ENCODE data around the gene IFNG. TPM values are rescaled to one million over a fixed set of nuclear protein-coding genes. Genes with fewer than 3 reads are reported as not detected.
"Not testable (repeated sequence)": the region's sequence is repeated elsewhere in the genome, so short reads cannot be mapped to it uniquely, and the experiment has no call there.

The IFNG gene
- total RNA-seq (not detected), polyA plus RNA-seq (ENCODE audit: insufficient read depth, low read depth, low replicate concordance) (not detected)
- long read RNA-seq, donor 1, result 0 reads
- long read RNA-seq, donor 2, result 0 reads
- long read RNA-seq, donor 3, result 0 reads
- long read RNA-seq, donor 4, result 0 reads
- long read RNA-seq, donor 5, result 0 reads
- long read RNA-seq, donor 6, result 0 reads
- long read RNA-seq, donor 7, result 0 reads
- long read RNA-seq, donor 8, result 0 reads
- long read RNA-seq, donor 9, result 0 reads
- long read RNA-seq, donor 10, result 0 reads

GRCh38 chr12:68159681-68160304, at the start of gene IFNG:
Gene IFNG (minus strand): TSS chr12:68159740. CDS start chr12:68159615, 125 bp downstream.
- intact Hi-C loops (cut with DNase I), result no loop called here
- TF ChIP-seq CTCF (IDR thresholded peaks at IDR 0.05; ENCODE audit: borderline replicate concordance, extremely low read depth, insufficient read depth), result no peak
- Histone ChIP-seq H3K9me3 (ENCODE audit: control insufficient read depth in 2 of 3, insufficient read depth in 1 of 3, low read length in 3 of 3) (no peaks in the 10 kb centered on the region), H3K27me3 (ENCODE audit: control insufficient read depth, insufficient read depth, low read length) (no peaks in the 10 kb centered on the region), H3K9ac (ENCODE audit: low read length in 3 of 3) (no peak within 1 kb of the TSS), H3K4me1 (ENCODE audit: control insufficient read depth in 2 of 3, insufficient read depth in 2 of 3, low read depth in 1 of 3, low read length in 3 of 3) (no peaks in the 10 kb centered on the region), H3K4me3 (ENCODE audit: low read length in 3 of 3) (no peak within 1 kb of the TSS), H3K36me3 (ENCODE audit: control insufficient read depth in 2 of 3, insufficient read depth in 3 of 3, low read length in 3 of 3) (no peaks in the 10 kb centered on the region), H3K27ac (ENCODE audit: low read depth in 2 of 2, low read length in 2 of 2) (no peak within 1 kb of the TSS)
- FAIRE-seq (no peak), DNase-seq (no peak)

GRCh38 chr12:68209048-68209728, 49.6 kb upstream of the IFNG start:
- H3K27ac ChIP-seq (ENCODE audit: low read depth in 2 of 2, low read length in 2 of 2); H3K27me3 ChIP-seq (ENCODE audit: control insufficient read depth, insufficient read depth, low read length); H3K36me3 ChIP-seq (ENCODE audit: control insufficient read depth in 2 of 3, insufficient read depth in 3 of 3, low read length in 3 of 3); FAIRE-seq; H3K4me1 ChIP-seq (ENCODE audit: control insufficient read depth in 2 of 3, insufficient read depth in 2 of 3, low read depth in 1 of 3, low read length in 3 of 3); DNase-seq; H3K4me3 ChIP-seq (ENCODE audit: low read length in 3 of 3); H3K9ac ChIP-seq (ENCODE audit: low read length in 3 of 3); intact Hi-C loops (cut with DNase I); H3K9me3 ChIP-seq (ENCODE audit: control insufficient read depth in 2 of 3, insufficient read depth in 1 of 3, low read length in 3 of 3): not testable (repeated sequence)

GRCh38 chr12:68207276-68207675, 47.7 kb upstream of the IFNG start:
- Histone ChIP-seq H3K9ac (ENCODE audit: low read length in 3 of 3) (no peak overlapping the region), H3K4me1 (ENCODE audit: control insufficient read depth in 2 of 3, insufficient read depth in 2 of 3, low read depth in 1 of 3, low read length in 3 of 3) (no peaks in the 10 kb centered on the region), H3K9me3 (ENCODE audit: control insufficient read depth in 2 of 3, insufficient read depth in 1 of 3, low read length in 3 of 3) (no peaks in the 10 kb centered on the region), H3K27ac (ENCODE audit: low read depth in 2 of 2, low read length in 2 of 2) (no peak overlapping the region), H3K36me3 (ENCODE audit: control insufficient read depth in 2 of 3, insufficient read depth in 3 of 3, low read length in 3 of 3) (no peaks in the 10 kb centered on the region), H3K27me3 (ENCODE audit: control insufficient read depth, insufficient read depth, low read length) (no peaks in the 10 kb centered on the region), H3K4me3 (ENCODE audit: low read length in 3 of 3) (no peak overlapping the region)
- FAIRE-seq (no peak), DNase-seq (no peak)
- TF ChIP-seq CTCF (IDR thresholded peaks at IDR 0.05; ENCODE audit: borderline replicate concordance, extremely low read depth, insufficient read depth), result no peak
- intact Hi-C loops (cut with DNase I), result no loop called here

- no peak overlapping the region for H3K27ac ChIP-seq (ENCODE audit: low read depth in 2 of 2, low read length in 2 of 2)
- intact Hi-C loops (cut with DNase I), result no loop called here
- no peak for TF ChIP-seq CTCF (IDR thresholded peaks at IDR 0.05; ENCODE audit: borderline replicate concordance, extremely low read depth, insufficient read depth)
- peak in 2 of 5 donors; percentile 24 to 61 for DNase-seq
- no peak overlapping the region for H3K9ac ChIP-seq (ENCODE audit: low read length in 3 of 3)
- no peak overlapping the region for H3K4me3 ChIP-seq (ENCODE audit: low read length in 3 of 3)
- no peaks in the 10 kb centered on the region for H3K36me3 ChIP-seq (ENCODE audit: control insufficient read depth in 2 of 3, insufficient read depth in 3 of 3, low read length in 3 of 3)
- no peaks in the 10 kb centered on the region for H3K27me3 ChIP-seq (ENCODE audit: control insufficient read depth, insufficient read depth, low read length)
- FAIRE-seq, result no peak
- no peaks in the 10 kb centered on the region for H3K4me1 ChIP-seq (ENCODE audit: control insufficient read depth in 2 of 3, insufficient read depth in 2 of 3, low read depth in 1 of 3, low read length in 3 of 3)
- no peaks in the 10 kb centered on the region for H3K9me3 ChIP-seq (ENCODE audit: control insufficient read depth in 2 of 3, insufficient read depth in 1 of 3, low read length in 3 of 3)
These were observed 46.9 kb upstream of the IFNG start for GRCh38 chr12:68206446-68206845.
